Fibroblast of gingiva (primary cell): ENCODE measurements around the gene ATP1B2.
"Not testable (repeated sequence)": the region's sequence is repeated elsewhere in the genome, so short reads cannot be mapped to it uniquely, and the experiment has no call there.

Source experiments
- DNase-seq: peaks from one replicate; pipeline ENCODE4 v3.0.0-alpha.2; 2011; ENCODE audit warnings: low read depth

ATP1B2 gene, protein sequence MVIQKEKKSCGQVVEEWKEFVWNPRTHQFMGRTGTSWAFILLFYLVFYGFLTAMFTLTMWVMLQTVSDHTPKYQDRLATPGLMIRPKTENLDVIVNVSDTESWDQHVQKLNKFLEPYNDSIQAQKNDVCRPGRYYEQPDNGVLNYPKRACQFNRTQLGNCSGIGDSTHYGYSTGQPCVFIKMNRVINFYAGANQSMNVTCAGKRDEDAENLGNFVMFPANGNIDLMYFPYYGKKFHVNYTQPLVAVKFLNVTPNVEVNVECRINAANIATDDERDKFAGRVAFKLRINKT

DNA sequence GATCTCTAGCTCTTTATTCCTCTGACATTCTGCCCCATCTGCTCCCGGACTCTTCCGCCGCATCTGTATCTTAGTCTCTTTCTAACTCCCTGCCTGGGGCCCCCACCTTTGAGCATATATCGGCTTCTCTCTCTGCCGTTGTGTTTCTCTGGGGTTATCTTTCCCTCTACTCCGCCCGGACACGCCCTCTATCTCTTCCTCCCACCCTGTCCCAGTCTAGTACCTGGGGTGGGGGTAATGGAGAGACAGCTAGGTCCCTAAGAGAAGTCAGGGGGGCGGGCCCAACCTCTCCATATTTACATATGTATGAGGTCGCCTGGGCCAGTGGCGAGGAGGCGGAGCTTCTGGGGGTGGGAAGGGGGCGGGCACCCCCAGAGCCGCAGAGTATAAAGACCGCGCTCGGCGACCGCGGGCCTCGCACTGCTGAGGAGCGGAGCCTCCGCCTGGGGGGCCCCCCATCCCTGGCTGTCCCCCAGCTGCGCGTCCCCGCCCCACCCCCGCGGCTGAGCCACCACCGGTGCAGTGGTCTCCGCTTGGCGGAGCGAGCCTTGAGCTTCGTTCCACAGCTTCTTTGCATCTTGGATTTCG lies at the start of gene ATP1B2:
ATP1B2 (plus strand) TSS at position 418 of the 588 bp plus-strand sequence. CDS start 593 bp downstream, outside the sequence.
- DNase-seq = no peak

DNA sequence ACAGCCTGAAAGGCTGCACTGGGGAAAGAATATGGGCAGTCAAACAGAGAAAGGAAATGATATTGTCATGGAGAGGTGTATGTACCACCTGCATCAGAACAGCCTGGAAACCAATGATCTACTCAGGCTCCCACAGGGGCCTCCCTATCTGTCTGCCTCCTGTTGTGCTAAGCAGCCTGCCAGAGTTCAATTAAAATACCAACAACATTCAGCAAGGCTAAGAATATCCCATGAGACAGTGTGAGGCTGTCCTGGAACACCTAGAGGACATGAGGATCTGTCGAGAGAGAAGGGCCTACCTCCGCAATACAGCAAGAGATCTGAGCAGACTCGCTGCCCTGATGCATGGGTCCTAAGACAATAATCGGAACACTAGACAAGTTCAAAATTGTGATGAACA lies 44.4 kb upstream of the ATP1B2 start:
- DNase-seq = no peak

DNA sequence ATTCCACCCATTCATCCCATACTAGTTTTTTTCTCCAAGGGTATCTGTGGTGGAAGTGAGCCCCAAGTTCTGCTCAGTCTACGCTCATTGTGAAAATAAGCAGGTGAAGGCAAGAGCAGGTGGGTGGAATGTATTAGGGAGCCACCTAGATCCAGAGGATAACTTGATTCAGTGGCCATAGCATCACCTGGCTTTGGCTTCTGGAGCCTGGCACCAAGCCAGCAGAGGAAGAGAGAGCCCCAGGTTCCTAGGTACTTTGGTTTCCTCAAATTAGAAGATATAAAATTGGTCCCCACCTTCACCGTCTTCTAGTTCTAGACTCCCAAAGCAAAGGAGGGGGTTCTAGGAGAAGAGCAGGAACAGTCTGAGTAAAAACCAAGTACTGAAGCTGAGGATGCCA lies 40.1 kb upstream of the ATP1B2 start:
- DNase-seq = no peak

DNA sequence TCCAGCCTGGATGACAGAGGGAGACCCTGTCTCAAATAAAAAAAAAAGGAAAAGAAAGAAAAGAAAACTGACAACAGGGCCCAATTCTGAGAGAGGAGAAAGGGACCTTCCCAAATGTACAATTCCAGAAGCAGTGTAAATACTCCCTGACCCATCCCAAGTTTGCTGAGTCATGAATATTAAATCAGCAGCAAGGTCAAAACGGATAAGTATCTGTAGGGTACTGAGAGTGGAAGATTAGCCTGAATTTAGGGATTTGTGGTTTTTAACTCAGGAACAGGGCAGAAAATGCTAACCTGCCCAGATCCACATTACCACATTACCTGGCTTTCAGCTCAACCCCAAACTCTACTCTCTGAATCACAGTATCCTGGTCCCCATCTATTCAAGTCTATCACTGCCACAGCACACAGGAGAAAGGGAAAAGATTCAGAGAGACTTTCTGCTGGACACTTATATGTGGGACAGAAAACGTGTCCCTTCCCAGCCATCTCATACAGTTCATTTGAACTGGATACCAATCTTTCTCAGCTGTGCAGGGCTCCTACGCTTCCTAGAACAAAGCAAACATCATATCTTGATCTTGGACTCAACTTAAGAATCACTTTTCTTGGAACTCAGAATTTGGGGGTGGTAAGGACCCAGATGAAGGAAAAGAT lies 39.0 kb upstream of the ATP1B2 start:
- no peak for DNase-seq

DNA sequence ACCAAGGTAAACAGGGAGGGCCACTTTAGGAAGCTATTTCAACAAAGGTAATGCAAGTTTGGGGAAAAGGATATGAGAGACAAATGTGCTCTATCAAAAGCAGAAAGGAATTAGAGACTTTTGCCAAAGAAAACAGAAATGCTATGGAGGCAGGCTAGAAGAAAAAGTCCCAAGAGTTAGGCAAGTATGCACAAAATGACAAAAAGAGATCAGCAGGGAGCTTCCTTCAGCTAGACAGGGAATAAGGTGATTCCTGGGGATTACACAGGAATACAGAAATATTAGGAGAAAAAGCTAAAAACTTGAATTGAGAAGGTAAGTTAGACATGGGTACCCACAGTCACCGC lies 38.5 kb upstream of the ATP1B2 start:
- peak; percentile 29 for DNase-seq

DNA sequence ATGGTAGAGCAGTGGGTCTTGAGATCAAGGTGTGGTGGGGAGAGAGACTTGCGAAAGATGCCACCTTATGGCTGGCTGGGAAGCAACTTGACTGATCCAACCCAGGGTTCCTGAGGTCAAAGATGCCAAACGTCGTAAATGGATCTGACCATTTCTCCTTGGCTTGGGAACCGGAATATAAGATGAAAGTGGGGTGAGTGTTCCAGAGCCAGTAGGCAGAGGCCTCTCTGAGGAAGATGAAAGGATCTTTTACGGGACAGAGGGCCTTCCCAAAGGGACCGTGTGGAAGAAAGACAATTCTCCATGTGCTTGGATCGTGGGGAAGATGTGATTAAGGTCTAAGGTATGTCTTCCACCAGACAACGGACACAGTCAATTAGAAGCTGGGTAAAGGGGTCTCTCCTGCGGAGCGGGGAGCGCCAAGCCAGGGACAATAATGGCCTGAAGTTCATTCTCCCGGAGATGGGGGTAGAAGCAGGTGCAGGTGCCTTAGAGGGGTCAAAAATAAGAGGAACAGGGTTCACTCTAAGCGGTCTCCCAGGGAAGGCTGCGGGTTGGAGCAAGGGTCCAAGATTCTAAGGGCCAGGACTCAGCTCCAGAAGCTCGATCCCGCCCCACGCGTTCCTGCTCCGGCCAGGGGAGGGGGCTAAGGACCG lies 36.8 kb upstream of the ATP1B2 start:
- DNase-seq = no peak

DNA sequence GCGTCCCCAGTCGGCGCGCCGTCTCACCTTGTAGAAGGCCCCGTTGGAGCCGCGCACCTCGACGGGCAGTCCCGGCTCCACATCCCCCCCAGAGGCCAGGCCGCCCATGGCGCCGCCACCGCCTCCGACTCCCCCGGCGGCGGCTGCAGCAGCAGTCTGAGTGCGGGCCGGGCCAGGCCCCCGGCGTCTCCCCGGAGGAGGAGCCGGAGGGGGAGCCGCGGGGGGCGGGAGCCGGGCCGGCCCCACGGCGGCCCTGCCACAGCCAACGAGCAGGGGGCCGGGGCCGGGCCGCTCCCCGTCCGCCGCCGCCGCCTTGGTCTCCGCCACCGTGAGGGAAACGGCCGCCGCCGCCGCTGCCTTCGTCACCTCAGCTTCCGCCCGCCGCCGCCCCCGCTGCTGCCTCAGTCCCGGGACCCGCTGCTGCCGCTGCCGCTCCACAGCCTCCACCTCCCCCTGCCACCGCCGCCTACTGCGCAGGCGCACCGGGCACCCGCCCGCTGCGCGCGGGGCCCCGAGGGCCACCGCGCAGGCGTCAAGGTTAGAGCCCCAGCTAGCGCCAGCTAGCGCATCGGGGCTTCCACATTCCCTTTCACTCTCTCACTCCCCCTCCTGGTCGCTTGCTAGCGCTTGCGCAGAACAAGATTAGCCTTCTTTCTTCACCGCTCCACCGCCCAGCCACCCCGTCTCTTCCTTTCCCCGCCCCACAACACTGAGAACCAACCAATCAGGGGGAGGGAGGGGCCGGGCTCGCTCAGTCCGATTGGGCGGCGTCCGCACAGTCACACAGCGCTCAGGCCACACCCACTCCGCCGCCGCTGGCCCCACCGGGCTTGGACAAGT lies 36.1 kb upstream of the ATP1B2 start, which contains the start of gene FXR2:
FXR2 (minus strand) TSS at position 473 of the 840 bp plus-strand sequence; CDS start at position 108, 365 bp downstream.
- peak; percentile 100 for DNase-seq

DNA sequence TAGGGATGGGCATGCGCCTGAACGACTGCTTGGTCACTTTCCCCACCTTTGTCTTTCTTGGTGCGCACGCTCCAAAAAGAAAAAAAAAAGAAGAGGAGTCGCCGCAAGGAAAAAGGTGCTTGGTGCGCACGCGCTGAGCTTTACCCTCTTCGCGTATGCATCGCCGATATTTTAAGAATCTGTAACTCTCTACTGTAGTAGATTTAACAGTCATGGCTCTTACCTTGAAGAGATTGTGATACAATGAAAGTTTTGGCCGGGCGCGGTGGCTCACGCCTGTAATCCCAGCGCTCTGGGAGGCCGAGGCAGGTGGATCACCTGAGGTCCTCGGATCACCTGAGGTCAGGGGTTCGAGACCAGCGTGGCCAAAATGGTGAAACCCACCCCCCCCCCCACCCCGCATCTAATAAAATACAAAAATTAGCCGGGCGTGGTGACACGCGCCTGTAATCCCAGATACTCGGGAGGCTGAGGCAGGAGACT lies 35.4 kb upstream of the ATP1B2 start:
- no peak for DNase-seq

DNA sequence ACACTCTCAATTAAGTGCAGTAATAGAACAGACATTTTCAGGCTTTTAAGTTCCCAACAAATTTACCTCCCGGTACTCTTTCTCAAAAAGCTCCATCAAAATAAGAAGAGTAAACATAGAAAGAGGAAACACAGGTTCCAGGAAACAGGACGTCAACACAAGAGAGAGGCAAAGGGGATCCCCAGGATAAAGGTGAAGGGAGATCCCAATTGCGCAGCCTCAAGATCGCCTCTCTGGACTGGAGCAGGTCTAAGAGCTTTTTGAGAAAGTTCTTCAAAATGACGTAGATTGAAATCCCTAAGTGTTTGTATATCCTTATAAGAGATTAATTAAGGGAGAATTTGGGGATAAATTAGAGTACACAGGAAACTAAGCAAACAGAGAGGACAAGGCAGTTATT lies 32.1 kb upstream of the ATP1B2 start:
- DNase-seq = no peak

DNA sequence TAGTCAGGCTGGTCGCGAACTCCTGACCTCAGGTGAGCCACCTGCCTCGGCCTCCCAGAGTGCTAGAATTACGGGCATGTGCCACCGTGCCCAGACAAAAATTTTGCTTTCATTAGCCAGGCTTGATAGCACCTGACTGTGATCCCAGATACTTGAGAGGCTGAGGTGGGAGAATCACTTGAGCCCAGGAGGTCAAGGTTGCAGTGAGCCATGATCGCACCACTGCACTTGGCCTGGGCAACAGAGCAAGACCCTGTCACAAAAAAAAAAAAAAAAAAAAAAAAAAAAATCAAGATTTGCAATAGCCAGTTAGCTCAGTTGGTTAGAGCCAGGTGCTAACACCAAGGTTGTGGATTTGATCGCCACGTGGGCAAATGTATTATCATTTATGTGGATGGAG lies 29.9 kb upstream of the ATP1B2 start:
- no peak for DNase-seq

DNA sequence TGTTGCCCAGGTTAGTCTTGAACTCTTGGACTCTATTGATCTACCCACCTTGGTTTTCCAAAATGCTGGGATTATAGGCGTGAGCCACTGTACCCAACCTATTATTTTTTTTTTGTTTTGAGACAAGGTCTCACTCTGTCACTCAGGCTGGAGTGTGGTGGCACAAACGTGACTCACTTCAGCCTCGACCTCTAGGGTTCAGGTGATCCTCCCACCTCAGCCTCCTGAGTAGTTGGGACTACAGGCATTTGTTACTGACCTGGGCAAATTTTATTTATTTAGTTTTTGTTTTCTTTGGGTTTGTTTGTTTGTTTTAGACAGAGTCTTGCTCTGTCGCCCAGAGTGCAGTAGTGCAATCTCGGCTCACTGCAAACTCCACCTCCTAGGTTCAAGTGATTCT lies 27.1 kb upstream of the ATP1B2 start:
- no peak for DNase-seq

DNA sequence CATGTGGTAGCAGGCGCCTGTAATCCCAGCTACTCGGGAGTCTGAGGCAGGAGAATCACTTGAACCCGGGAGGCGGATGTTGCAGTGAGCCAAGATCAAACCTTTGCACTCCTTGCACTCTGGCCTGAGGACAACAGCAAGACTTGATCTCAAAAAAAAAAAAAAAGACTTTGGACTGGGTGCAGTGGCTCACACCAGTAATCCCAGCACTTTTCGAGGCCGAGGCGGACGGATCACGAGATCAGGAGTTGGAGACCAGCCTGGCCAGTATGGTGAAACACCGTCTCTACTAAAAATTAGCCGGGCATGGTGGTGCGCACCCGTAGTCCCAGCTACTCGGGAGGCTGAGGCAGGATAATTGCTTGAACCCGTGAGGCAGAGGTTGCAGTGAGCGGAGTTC lies 25.0 kb upstream of the ATP1B2 start:
- not testable (repeated sequence) for DNase-seq

DNA sequence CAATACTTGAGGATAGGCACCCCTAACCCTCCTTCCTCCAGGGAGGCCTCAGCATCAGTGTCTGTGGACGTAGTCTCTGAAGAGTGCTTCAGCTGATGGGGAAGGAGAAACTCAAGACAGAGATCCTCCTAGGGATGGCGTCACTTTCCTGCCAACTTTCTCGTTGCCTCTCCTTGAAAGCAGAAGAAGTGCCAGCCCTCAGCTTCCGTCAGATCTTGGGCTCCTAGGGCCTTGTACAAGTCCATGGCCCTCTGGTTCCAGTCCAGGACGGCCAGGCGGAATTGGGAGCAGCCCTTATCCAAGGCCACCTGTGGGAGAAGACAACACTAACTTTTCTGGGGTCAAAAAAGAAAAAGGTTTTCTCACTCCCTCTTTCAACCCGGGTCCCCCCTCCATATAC lies 24.4 kb upstream of the ATP1B2 start:
- DNase-seq = no peak

DNA sequence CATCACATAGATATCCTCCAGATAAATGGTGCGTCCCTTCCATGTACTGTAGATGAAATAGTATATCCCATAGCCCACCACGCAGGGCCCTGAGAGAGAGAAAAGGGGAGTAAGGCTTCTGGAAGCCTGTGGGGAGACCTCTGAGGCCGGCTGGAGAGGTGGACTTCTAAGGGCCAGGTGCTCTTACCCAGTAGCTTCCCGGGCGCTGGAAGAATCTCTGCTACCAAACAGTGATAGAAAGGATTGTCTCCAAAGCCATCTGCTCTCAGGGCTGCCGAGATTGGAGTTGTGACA lies 23.8 kb upstream of the ATP1B2 start:
- no peak for DNase-seq

DNA sequence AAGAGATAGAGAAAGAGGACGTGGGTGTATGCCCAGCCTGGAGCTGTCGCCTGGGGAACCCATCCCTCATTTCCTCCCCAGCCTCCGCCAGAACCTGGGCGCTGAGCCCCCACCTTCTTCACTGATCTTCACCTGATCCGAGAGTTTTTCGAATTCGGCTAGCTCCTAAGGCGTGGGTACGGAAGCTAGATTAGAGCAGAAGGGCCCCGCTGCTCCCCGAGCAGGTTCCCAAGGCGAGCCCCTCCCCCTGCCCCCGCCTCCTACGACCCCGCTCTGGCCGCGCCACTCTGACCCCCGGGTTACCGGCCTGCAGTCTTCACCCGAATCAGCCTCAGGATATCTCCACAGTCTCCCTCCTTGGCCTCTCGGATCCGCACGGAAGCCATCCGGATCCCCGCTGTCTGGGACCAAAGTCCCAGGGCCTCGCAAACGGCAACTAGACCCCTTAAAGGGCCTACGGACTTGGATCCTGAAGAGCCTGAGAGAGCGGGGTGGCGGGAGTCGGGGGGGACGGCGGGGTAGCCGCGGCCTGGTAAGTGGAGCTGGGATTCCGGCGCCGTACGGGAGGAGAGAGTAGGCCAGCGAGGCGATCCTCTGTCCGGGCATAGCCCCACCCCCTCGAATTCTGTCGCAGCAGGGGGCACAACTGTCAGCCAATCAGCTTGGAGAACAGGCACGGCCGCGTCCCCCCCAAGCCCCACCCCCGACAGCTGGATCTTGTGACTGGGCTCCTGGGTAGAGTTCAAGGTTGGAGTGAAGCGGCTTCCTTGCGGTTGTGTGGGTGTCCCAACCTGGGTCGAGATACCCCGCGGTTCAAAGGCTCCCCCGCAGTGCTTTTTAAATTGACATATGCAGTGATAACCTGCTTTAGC lies 23.2 kb upstream of the ATP1B2 start, which contains the start of gene SAT2:
SAT2 (minus strand) TSS at position 572 of the 872 bp plus-strand sequence; CDS start at position 386, 186 bp downstream.
- peak; percentile 95 for DNase-seq

DNA sequence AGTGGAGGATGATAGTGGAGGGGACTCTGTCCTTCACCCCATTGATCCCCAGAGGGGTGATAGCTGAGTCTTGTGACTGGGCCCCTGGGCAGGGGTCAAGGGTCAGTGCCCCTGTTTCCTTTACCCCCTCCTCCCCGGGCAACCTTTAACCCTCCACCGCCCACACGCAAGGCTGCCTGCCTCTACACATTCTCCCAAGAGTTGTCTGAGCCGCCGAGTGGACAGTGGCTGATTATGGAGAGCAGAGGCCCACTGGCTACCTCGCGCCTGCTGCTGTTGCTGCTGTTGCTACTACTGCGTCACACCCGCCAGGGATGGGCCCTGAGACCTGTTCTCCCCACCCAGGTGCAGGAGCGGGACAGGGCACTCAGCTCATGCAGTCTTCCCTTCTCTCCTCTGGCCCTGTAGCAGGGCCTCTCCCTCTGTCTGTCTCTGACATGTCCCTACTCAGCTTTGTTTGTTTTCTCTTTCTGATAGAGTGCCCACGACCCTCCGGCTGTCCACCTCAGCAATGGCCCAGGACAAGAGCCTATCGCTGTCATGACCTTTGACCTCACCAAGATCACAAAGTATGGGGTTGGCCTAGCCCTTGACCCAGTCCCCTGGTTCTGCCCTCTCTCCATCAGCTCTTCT lies 20.7 kb upstream of the ATP1B2 start, which contains the start of gene SHBG:
SHBG (plus strand) TSS at position 197 of the 633 bp plus-strand sequence; CDS start at position 235, 38 bp downstream.
- no peak for DNase-seq

DNA sequence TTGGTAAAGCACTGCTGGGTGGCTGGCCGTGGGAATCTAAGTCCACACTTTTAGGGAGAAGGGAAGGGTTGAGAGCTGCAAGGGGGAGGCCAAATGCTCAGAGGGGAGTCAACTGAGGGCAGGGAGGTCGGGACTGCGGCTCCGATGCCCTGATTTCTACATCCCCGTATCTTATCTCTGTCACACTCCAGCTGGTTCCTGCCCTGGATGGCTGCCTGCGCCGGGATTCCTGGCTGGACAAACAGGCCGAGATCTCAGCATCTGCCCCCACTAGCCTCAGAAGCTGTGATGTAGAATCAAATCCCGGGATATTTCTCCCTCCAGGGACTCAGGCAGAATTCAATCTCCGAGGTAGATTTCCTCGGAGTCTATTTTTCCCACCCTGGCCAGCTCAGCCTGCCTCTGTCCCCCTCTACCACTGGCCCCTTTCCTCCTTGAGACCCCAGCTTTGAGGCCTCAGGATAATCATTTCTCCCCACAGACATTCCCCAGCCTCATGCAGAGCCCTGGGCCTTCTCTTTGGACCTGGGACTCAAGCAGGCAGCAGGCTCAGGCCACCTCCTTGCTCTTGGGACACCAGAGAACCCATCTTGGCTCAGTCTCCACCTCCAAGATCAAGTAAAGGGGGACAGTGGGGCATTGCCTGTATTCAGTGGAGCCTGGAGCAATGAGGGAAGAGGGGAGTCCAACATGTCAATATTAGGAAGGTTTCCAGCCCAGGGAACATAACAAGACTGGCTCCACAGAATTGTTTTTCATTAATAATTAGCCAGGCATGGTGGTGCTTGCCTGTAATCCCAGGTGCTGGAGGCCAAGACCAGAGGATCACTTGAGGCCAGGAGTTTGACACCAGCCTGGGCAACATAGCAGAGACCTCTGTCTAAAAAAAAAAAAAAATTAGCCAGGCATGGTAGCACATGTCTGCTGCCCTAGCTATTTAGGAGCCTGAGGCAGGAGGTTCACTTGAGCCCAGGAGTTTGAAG lies 19.0 kb upstream of the ATP1B2 start:
- no peak for DNase-seq

DNA sequence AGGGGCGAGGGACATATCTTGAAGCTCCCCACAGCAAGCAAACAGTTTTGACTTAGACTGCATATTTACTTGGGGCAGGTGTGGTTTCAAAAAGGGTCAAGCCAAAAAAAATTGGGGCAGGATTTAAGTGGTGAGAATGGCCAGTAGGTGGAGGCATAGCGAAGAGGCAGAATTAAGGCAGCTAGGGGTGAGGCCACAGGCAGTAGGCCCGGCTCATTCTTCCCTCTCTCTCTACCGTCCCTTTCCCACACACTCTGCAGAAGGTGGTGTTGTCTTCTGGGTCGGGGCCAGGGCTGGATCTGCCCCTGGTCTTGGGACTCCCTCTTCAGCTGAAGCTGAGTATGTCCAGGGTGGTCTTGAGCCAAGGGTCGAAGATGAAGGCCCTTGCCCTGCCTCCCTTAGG lies 18.2 kb upstream of the ATP1B2 start:
- DNase-seq = peak; percentile 44

DNA sequence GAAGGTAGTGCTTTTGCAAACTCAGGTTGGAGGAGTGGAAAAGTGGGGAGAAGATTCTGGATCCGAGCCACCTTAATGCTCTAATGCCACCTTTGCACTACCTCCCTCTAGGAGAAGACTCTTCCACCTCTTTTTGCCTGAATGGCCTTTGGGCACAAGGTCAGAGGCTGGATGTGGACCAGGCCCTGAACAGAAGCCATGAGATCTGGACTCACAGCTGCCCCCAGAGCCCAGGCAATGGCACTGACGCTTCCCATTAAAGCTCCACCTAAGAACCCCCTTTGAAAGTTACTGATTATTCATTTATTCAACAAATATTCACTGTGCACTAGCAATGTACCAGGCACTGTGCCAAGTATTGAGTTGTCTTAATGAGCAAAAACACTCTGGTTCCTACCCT lies 17.6 kb upstream of the ATP1B2 start:
- DNase-seq = no peak
